GM21423 (cell line): ENCODE measurements around the gene DACH1.

ENCODE experiments used
- ATAC-seq: cut with Tn5 transposase; IDR thresholded peaks from one replicate; pipeline ENCODE4 v1.9.1; 2021; ENCODE audit warnings: mild to moderate bottlenecking, moderate library complexity; ENCODE audit not compliant: unreplicated experiment

Gene DACH1

DNA sequence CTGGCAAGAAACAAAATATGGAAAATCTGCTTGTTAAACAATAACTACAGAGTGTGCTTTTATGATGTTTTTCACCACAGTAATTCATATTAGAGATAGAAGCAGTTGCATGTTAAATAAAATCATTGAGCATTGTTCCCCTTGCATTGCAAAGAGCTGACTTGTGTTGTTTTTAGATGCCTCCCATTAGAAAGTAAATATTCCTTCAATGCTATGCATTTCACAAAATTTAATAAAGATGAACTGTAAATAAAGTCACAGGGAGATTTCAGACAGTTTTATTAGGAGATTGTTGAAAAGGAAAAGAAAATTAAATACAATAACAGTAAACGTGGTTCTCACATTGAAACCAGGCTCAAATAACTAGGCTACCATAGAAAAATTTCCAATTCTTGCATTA lies 429.3 kb downstream of the DACH1 start:
- no peak for ATAC-seq

DNA sequence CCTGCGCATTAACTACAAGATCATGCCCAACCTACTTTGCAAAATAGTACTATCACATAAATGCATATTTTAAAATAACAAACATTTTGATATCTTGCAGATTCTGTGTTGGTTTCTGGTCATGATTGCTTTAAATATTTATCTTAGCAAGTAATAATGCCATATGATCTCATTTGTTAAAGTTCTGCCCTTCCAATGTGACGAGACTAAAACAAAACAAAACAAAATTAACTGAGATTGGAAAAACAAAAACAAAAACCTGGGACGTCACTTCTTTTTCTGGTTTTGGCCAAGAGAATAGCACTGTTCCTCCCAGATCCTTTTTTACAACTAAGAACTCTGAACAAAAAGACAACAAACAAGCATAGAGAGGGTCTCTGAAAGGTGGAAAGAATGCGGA lies 436.3 kb downstream of the DACH1 start:
- no peak for ATAC-seq

DNA sequence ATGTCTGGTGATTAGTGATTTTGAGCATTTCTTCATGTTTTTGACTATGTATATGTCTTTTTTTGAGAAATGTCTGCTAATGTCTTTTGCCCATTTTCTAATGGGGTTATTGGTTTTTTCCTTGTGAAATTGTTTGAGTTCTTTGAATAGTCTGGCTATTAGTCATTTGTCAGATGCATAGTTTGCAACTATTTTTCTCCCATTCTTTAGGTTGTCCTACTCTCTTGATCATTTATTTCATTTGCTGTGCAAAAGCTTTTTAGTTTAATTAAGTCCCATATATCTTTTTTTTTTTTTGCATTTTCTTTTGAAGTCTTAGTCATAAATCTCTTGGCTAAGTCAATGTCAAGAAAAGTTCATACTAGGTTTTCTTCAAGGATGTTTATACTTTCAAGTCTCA lies 449.8 kb downstream of the DACH1 start:
- no peak for ATAC-seq

DNA sequence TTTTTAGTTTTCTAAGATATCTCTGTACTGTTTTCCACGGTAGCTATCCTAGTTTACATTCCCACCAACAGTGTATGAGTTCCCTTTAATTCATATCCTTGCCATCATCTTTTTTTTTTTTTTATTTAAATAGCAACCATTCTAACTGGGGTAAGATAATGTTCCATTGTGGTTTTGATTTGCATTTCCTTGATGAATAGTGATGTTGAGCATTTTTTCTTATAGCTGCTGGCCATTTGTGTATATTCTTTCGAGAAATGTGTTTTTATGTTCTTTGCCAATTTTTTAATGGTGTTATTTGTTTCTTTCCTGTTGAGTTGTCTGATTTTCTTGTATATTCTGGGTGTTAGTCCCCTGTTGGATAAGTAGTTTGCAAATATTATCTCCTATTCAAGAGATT lies 454.8 kb downstream of the DACH1 start:
- no peak for ATAC-seq

DNA sequence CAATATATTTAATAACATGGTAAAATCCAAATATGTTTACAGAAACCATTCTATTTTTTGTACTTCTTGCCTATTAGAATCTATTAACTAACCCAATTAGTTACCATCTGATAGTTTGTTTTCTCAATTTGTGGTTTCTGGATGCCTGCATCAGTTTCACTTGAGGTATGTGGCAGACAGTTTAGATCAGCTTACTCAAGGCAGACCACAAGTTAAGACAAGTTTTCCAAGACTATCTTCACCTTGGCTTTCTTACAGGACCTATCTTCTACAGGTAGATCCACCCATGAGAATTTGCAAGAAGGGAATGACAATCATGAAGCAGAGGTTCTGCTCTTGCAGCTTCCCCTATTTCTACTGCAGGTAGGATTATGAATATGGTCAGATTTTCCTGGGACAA lies 458.6 kb downstream of the DACH1 start:
- no peak for ATAC-seq

DNA sequence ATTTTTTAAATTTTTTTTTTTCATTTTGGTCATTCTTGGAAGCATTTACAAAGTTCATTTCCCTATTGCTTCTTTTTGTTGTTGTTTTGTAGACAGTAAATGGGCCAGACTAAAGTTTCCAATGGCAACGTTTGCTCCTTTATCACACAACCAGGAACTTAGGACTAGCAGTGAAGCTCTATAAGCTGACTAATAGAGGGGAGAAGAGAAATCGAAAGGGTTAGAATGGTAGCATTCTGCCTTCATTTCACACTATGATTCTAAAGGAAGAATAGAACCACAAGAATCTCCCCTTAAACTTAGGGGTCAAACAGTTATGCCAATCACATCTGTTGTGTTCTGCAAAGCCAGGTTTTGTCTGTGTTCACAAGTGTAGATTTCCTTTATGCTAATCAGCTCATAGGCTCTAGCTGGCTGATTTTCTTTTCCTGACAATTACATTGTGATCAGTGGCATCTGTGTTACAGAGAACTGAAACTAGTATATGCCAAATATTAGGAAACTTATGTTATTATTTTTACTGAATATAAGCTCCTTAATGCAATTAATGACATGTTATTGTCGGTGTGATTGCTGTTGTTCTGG lies 467.3 kb downstream of the DACH1 start:
- ATAC-seq = no peak

DNA sequence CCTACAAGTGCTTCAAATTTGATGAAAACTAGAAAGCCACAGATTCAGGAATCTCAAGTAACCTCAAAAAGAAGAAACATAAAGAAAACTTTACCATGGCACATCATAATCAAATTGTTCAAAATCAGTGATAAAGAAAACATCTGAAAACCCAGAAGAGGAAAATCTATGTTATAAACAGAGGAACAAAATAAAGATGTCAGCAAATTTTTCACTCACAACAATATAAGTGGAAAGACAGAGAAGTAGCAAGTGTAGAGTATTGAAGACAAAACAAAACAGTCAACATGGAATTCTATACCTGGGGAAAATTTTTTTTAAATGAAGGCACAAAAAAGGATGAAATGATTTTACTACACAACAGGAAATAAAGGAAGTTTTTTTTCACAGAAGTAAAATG lies 470.9 kb downstream of the DACH1 start:
- no peak for ATAC-seq

DNA sequence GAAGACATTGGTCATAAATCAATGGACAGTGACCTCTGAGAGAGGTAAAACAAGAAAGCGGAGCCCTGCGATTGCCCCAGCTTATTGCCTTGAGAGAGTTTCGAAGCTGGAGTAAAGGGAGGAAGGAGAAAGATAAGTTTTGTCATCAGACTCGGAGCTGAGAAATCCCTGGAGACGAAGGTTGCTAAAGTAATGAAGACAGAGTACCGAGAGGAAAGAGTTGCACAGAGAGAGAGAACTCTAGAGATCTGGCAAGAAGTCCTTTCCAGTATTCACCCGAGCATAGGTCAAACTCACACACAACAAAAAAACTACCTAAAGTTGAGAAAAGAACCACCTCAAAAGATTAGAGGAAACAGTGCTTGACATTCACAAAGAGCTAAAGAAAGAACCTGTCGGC lies 472.0 kb downstream of the DACH1 start:
- no peak for ATAC-seq

DNA sequence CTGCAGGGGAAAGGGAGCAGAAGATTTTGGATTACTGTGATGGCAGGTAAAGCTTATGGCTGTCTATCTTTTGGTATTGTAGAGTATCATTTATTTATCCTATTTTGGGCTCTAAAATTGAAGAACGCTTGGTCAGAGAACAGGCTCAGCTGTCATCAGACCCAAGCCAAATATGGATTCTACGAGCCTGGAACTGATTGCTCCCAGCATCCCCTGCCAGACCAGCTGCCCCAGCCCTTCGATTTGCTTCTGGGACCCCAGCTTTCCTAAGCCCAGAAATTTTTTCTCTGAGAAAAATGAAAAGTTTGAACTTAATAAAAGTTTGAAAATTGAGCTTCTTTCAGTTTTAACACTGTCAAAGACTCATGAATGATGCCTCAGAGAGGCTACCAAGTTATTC lies 472.8 kb downstream of the DACH1 start:
- no peak for ATAC-seq
